ENCODE measurements around the gene ZNF268. TPM values are rescaled to one million over a fixed set of nuclear protein-coding genes. Genes with fewer than 3 reads are reported as not detected.

ZNF268 gene
- total and polyA plus RNA-seq, 12 donors = 3.9 to 49.2 (median 23.2) TPM

DNA sequence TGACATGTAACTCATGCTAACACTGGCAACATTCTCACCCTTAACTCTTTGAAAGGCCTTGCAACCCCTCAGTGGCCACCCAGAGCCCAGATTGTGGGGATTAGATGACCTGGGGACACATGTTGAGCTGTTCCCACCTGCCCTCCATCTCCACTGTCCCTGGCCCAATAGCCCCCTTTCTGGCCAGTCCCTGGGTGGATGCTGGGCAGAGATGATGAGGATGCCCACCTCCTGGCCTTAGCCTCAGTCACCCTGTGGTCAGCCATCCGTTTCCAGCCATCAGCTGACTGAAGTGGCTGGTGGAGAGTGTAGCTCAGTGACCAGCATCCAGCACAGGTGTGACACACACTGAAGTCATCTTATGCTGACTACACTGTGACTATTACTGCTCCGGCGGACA is 49.7 kb downstream of the ZNF268 start:
- H3K9me3 ChIP-seq (replicated peaks in 1 of 3) = no peaks in the 10 kb centered on the region

GRCh38 chr12:133233006-133233405 is 51.7 kb downstream of the ZNF268 start:
- TF ChIP-seq POLR2A (IDR thresholded peaks at IDR 0.05) = no peak
- no peak for TF ChIP-seq CTCF (IDR thresholded peaks at IDR 0.05)
- Histone ChIP-seq H3K36me3 (replicated peaks in 1 of 2) (no peaks in the 10 kb centered on the region), H3K4me1 (replicated peaks in 1 of 2) (no peaks in the 10 kb centered on the region), H3K9me3 (replicated peaks in 1 of 3) (no peaks in the 10 kb centered on the region), H3K27me3 (no peaks in the 10 kb centered on the region), H3K27ac (no peak overlapping the region), H3K4me3 (no peak overlapping the region)
- peak in 1 of 7 donors; percentile 30 for DNase-seq
- 76 to 82% (median 79%) methylated on average over 6 of the region's 6 CpGs for WGBS, 4 donors
- intact Hi-C loops (cut with DNase I) = no loop called here

More for the DNA sequence above, 49.7 kb downstream of the ZNF268 start:
- Histone ChIP-seq H3K27ac (no peak overlapping the region), H3K4me3 (no peak overlapping the region), H3K27me3 (no peaks in the 10 kb centered on the region), H3K36me3 (replicated peaks in 1 of 2) (no peaks in the 10 kb centered on the region), H3K4me1 (replicated peaks in 1 of 2) (no peaks in the 10 kb centered on the region)
- no peak for DNase-seq
- intact Hi-C loops (cut with DNase I) = no loop called here
- no peak for TF ChIP-seq POLR2A (IDR thresholded peaks at IDR 0.05)
- TF ChIP-seq CTCF (IDR thresholded peaks at IDR 0.05) = no peak
- 50 to 80% (median 70%) methylated on average over 3 of the region's 3 CpGs for WGBS, 4 donors

- Histone ChIP-seq H3K4me3 (no peak overlapping the region), H3K27ac (no peak overlapping the region), H3K36me3 (replicated peaks in 1 of 2) (no peaks in the 10 kb centered on the region), H3K9me3 (replicated peaks in 1 of 3) (no peaks in the 10 kb centered on the region), H3K4me1 (replicated peaks in 1 of 2) (no peaks in the 10 kb centered on the region), H3K27me3 (no peaks in the 10 kb centered on the region)
- WGBS, 4 donors = 74 to 93% (median 81%) methylated on average over 7 to 18 of the region's 18 CpGs
- DNase-seq = peak in 1 of 7 donors; percentile 38
- intact Hi-C loops (cut with DNase I) = no loop called here
- TF ChIP-seq CTCF (IDR thresholded peaks at IDR 0.05) (no peak), POLR2A (IDR thresholded peaks at IDR 0.05) (no peak)
These were observed 52.8 kb downstream of the ZNF268 start for GRCh38 chr12:133233993-133234564.

DNA sequence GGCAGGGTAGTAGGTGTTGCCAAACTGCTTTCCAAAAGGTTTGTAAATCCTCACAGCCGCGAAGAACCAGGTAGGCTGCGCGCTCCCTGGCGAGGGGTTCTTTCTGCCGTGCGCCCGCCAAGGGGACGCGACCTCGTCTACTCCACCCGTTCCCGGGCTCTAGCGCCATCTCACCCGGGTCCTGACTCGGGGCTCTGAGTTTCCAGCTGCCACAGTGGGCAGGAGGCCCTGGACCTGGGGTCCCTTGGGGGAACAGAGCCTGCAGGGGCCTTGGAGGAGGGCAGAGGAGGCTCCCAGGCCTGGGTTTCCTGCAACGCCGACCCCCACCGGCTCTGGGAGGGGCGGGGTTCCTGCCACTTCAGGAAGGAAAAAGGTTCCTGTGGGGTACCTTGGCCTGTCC is 53.7 kb downstream of the ZNF268 start:
- DNase-seq = no peak
- Histone ChIP-seq H3K27ac (no peak overlapping the region), H3K4me1 (replicated peaks in 1 of 2) (no peaks in the 10 kb centered on the region), H3K4me3 (no peak overlapping the region), H3K36me3 (replicated peaks in 1 of 2) (no peaks in the 10 kb centered on the region), H3K9me3 (replicated peaks in 1 of 3) (no peaks in the 10 kb centered on the region), H3K27me3 (no peaks in the 10 kb centered on the region)
- TF ChIP-seq POLR2A (IDR thresholded peaks at IDR 0.05) (no peak), CTCF (IDR thresholded peaks at IDR 0.05) (no peak)
- intact Hi-C loops (cut with DNase I) = no loop called here
- WGBS, 4 donors = 46 to 82% (median 54%) methylated on average over 13 to 20 of the region's 20 CpGs

All from adrenal gland (tissue), 12 donors.